Esophagus squamous epithelium (tissue), 4 donors: ENCODE measurements around the gene CYLD.

Experiments used
- CTCF ChIP-seq, 6 experiments: fragments of 450-650 bp in 4 of 6; fragments of 200-600 bp in 2 of 6; sonication (generic) in 2 of 6; IDR thresholded peaks; one replicate each; pipeline ENCODE4 v1.5.1; 2016 to 2019; ENCODE audit warnings: antibody characterized with exemption in 6 of 6, mild to moderate bottlenecking in 4 of 6, moderate library complexity in 4 of 6
- POLR2A ChIP-seq, 4 donors: fragments of 450-650 bp; IDR thresholded peaks; one replicate each; pipeline ENCODE4 v1.6.1; 2017; ENCODE audit warnings: antibody characterized with exemption in 4 of 4, mild to moderate bottlenecking in 4 of 4, moderate library complexity in 3 of 4

GRCh38 chr16:50816901-50817555 is 75.1 kb downstream of the CYLD start:
- TF ChIP-seq POLR2A (IDR thresholded peaks at IDR 0.05): no peak
- TF ChIP-seq CTCF (IDR thresholded peaks at IDR 0.05): no peak
